Panc1 (cell line): ENCODE data around the gene CISTR. TPM values are rescaled to one million over a fixed set of nuclear protein-coding genes. Genes with fewer than 3 reads are reported as not detected.

ENCODE experiments used
- ATAC-seq: fragments of 200-7000 bp; cut with Tn5 transposase; 2 replicates; pipeline ENCODE4 v1.9.1; 2020; ENCODE audit warnings: mild to moderate bottlenecking, moderate library complexity
- BruUV-seq: library from RNA; stranded (reverse); fragments of 400-500 nt; replicated peaks from 2 replicates; lab custom pipeline; 2021; lab: Mats Ljungman, UMichigan
- CTCF ChIA-PET: fragments of 300-600 bp; sonication (Branson Sonifier 250); formaldehyde crosslinking; loops from one replicate; lab custom pipeline; 2022; ENCODE audit warnings: antibody characterized with exemption; lab: Charles Lee
- POLR2A ChIA-PET: fragments of 300-600 bp; sonication (Branson Sonifier 250); formaldehyde crosslinking; loops from one replicate; lab custom pipeline; 2022; ENCODE audit warnings: antibody characterized with exemption; lab: Charles Lee
- DNase-seq: peaks from one replicate; pipeline ENCODE4 v3.0.0-alpha.2; 2010; ENCODE audit warnings: low read depth, low spot score
- H3K27ac ChIP-seq: 2 replicates; pipeline ENCODE4 v1.5.1; 2011; ENCODE audit warnings: mild to moderate bottlenecking, low read length, inconsistent platforms
- H3K27me3 ChIP-seq: fragments of 200-500 bp; sonication (Bioruptor generic); 2 replicates; pipeline ENCODE4 v1.6.0; 2014; ENCODE audit warnings: low read length, inconsistent platforms; ENCODE audit not compliant: control insufficient read depth, insufficient read depth
- H3K36me3 ChIP-seq: fragments of 200-500 bp; sonication (Bioruptor generic); 2 replicates; pipeline ENCODE4 v1.5.1; 2014; ENCODE audit warnings: inconsistent platforms, mild to moderate bottlenecking, low read length, moderate library complexity; ENCODE audit not compliant: control insufficient read depth, insufficient read depth
- H3K4me1 ChIP-seq: 2 replicates; pipeline ENCODE4 v1.5.1; 2011; ENCODE audit warnings: inconsistent platforms, mild to moderate bottlenecking, low read length, moderate library complexity; ENCODE audit not compliant: control insufficient read depth, insufficient read depth
- H3K4me3 ChIP-seq, 2 experiments: 2 replicates each; pipeline ENCODE4 v1.5.1; 2011 to 2012; ENCODE audit warnings: low read depth in 2 of 2, low read length in 2 of 2, mild to moderate bottlenecking in 2 of 2, inconsistent platforms in 1 of 2, moderate library complexity in 1 of 2
- H3K9me3 ChIP-seq: fragments of 200-500 bp; sonication (Bioruptor generic); 2 replicates; pipeline ENCODE4 v1.5.1; 2014; ENCODE audit warnings: low read depth, mild to moderate bottlenecking, inconsistent platforms, low read length, moderate library complexity; ENCODE audit not compliant: control insufficient read depth, insufficient read depth
- CTCF ChIP-seq: fragments of 450-650 bp; IDR thresholded peaks from 2 replicates; pipeline ENCODE4 v1.5.1; 2017; ENCODE audit warnings: mild to moderate bottlenecking
- POLR2AphosphoS5 ChIP-seq: IDR thresholded peaks from 2 replicates; pipeline ENCODE4 v1.6.1; 2012; ENCODE audit warnings: mild to moderate bottlenecking, low read depth, low read length, moderate library complexity
- REST ChIP-seq, 2 experiments: IDR thresholded peaks; 2 replicates each; pipeline ENCODE4 v1.6.1; 2011 to 2012; ENCODE audit warnings: low read depth in 2 of 2, control low read depth in 1 of 2, low read length in 1 of 2, mild to moderate bottlenecking in 1 of 2, moderate library complexity in 1 of 2; ENCODE audit not compliant: insufficient read depth in 1 of 2
- SIN3A ChIP-seq: IDR thresholded peaks from 2 replicates; pipeline ENCODE4 v1.6.1; 2012; ENCODE audit warnings: low read depth, mild to moderate bottlenecking, low read length, moderate library complexity, borderline replicate concordance; ENCODE audit not compliant: insufficient read depth
- TCF7L2 ChIP-seq: IDR thresholded peaks from 2 replicates; pipeline ENCODE4 v1.6.1; 2011; ENCODE audit warnings: mild to moderate bottlenecking, low read depth, low read length, inconsistent platforms
- in situ Hi-C: cut with HindIII; loops from 2 replicates; pipeline ENCODE4 v1.10.0; 2016; ENCODE audit warnings: low sequenced_read_pairs, low pct_unique_long_range_greater_than_20kb
- intact Hi-C: fragments of 100-400 bp; cut with micrococcal nuclease; formaldehyde crosslinking; loops from one replicate; pipeline ENCODE4 v1.10.0; 2022; ENCODE audit not compliant: unreplicated experiment
- total RNA-seq: library from RNA; stranded (reverse); gene quantifications from one replicate; pipeline ENCODE4 v1.2.1, GENCODE V29; 2021; ENCODE audit not compliant: unreplicated experiment

The CISTR gene
- total RNA-seq, 1 experiment from 2014 or later = not detected

- Histone ChIP-seq H3K4me1 (peaks cover 51% of the 10 kb centered on the region), H3K9me3 (no peaks in the 10 kb centered on the region), H3K27ac (peak overlapping the region; percentile 98), H3K27me3 (no peaks in the 10 kb centered on the region), H3K4me3 (no peak overlapping the region), H3K36me3 (no peaks in the 10 kb centered on the region)
- no peak for ATAC-seq
- no peak for TF ChIP-seq TCF7L2
- no peak for TF ChIP-seq CTCF
- no peak for TF ChIP-seq REST (IDR thresholded peaks at IDR 0.05; ENCODE audit: insufficient read depth in 1 of 2, low read depth in 2 of 2, low read length in 1 of 2)
- TF ChIP-seq POLR2AphosphoS5 = no peak
- no peak for TF ChIP-seq SIN3A
- ChIA-PET POLR2A (no interaction called here), CTCF (no interaction called here)
- DNase-seq = no peak
- no TSS peak for BruUV-seq
- in situ Hi-C loops = no loop called here
- intact Hi-C loops = loop anchor here (5.0 kb wide), 1 partner anchor 178 kb away; no protein-coding TSS in a partner anchor
Observed at GRCh38 chr12:53768976-53769375, 17.2 kb upstream of the CISTR start.

- Histone ChIP-seq H3K36me3 (no peaks in the 10 kb centered on the region), H3K9me3 (no peaks in the 10 kb centered on the region), H3K27ac (peak overlapping the region; percentile 72), H3K4me1 (peaks cover 48% of the 10 kb centered on the region), H3K4me3 (no peak overlapping the region), H3K27me3 (no peaks in the 10 kb centered on the region)
- no peak for DNase-seq
- in situ Hi-C loops (no loop called here), intact Hi-C loops (loop anchor here (2.0 to 5.0 kb wide), 2 partner anchors 180 to 216 kb away; no protein-coding TSS in a partner anchor)
- CTCF ChIA-PET = interaction anchor here (0.5 kb wide), 1 partner anchor 21 kb away, joined by 5 read pairs; no protein-coding TSS in a partner anchor
- BruUV-seq = no TSS peak
- no peak for ATAC-seq
- POLR2A ChIA-PET = no interaction called here
- no peak for TF ChIP-seq REST (IDR thresholded peaks at IDR 0.05; ENCODE audit: insufficient read depth in 1 of 2, low read depth in 2 of 2, low read length in 1 of 2)
- no peak for TF ChIP-seq POLR2AphosphoS5
- TF ChIP-seq TCF7L2 = no peak
- TF ChIP-seq CTCF = no peak
- no peak for TF ChIP-seq SIN3A
Observed at GRCh38 chr12:53766881-53767280, 15.1 kb upstream of the CISTR start.
